Measurements from ENCODE around the gene NTS. TPM values are rescaled to one million over a fixed set of nuclear protein-coding genes. Genes with fewer than 3 reads are reported as not detected.

Gene NTS
- total RNA-seq, 1 experiment from 2014 or later, result not detected

- no peak overlapping the region for H3K27ac ChIP-seq
- no peak overlapping the region for H3K4me3 ChIP-seq
- H3K36me3 ChIP-seq, result no peaks in the 10 kb centered on the region
- H3K4me1 ChIP-seq (replicated peaks), result no peaks in the 10 kb centered on the region
- H3K9me3 ChIP-seq (replicated peaks), result no peaks in the 10 kb centered on the region
- DNase-seq (ENCODE audit: low read depth in 1 of 2, low spot score in 2 of 2), result no peak
- H3K27me3 ChIP-seq (replicated peaks), result no peaks in the 10 kb centered on the region
Measured at GRCh38 chr12:85865890-85866289, 8.2 kb upstream of the NTS start.

- no peaks in the 10 kb centered on the region for H3K4me1 ChIP-seq (replicated peaks)
- no peak overlapping the region for H3K27ac ChIP-seq
- H3K4me3 ChIP-seq, result no peak overlapping the region
- no peaks in the 10 kb centered on the region for H3K36me3 ChIP-seq
- H3K9me3 ChIP-seq (replicated peaks), result no peaks in the 10 kb centered on the region
- H3K27me3 ChIP-seq (replicated peaks), result no peaks in the 10 kb centered on the region
- peak in 1 of 2 experiments; percentile 12 for DNase-seq (ENCODE audit: low read depth in 1 of 2, low spot score in 2 of 2)
Measured at GRCh38 chr12:85866986-85867776, 6.9 kb upstream of the NTS start.

GRCh38 chr12:85872497-85873091, 1.5 kb upstream of the NTS start:
- DNase-seq (ENCODE audit: low read depth in 1 of 2, low spot score in 2 of 2), result no peak
- Histone ChIP-seq H3K9me3 (replicated peaks) (no peaks in the 10 kb centered on the region), H3K36me3 (no peaks in the 10 kb centered on the region), H3K4me3 (no peak overlapping the region), H3K27me3 (replicated peaks) (no peaks in the 10 kb centered on the region), H3K27ac (no peak overlapping the region), H3K4me1 (replicated peaks) (no peaks in the 10 kb centered on the region)

- Histone ChIP-seq H3K4me3 (no peak overlapping the region), H3K36me3 (no peaks in the 10 kb centered on the region), H3K27me3 (replicated peaks) (no peaks in the 10 kb centered on the region), H3K9me3 (replicated peaks) (no peaks in the 10 kb centered on the region), H3K4me1 (replicated peaks) (no peaks in the 10 kb centered on the region), H3K27ac (no peak overlapping the region)
- DNase-seq (ENCODE audit: low read depth in 1 of 2, low spot score in 2 of 2), result no peak
Measured at GRCh38 chr12:85877459-85877858, 3.4 kb downstream of the NTS start.

GRCh38 chr12:85883763-85884162, 9.7 kb downstream of the NTS start:
- H3K9me3 ChIP-seq (replicated peaks), result no peaks in the 10 kb centered on the region
- DNase-seq (ENCODE audit: low read depth in 1 of 2, low spot score in 2 of 2), result no peak
- H3K36me3 ChIP-seq, result no peaks in the 10 kb centered on the region
- H3K4me1 ChIP-seq (replicated peaks), result no peaks in the 10 kb centered on the region
- H3K27me3 ChIP-seq (replicated peaks), result no peaks in the 10 kb centered on the region
- no peak overlapping the region for H3K27ac ChIP-seq
- H3K4me3 ChIP-seq, result no peak overlapping the region

GRCh38 chr12:85894653-85895052, 20.6 kb downstream of the NTS start:
- Histone ChIP-seq H3K27ac (no peak overlapping the region), H3K4me3 (no peak overlapping the region), H3K9me3 (replicated peaks) (no peaks in the 10 kb centered on the region), H3K36me3 (no peaks in the 10 kb centered on the region), H3K27me3 (replicated peaks) (no peaks in the 10 kb centered on the region), H3K4me1 (replicated peaks) (no peaks in the 10 kb centered on the region)
- DNase-seq (ENCODE audit: low read depth in 1 of 2, low spot score in 2 of 2), result no peak

GRCh38 chr12:85920324-85920947, 46.3 kb downstream of the NTS start:
- H3K27me3 ChIP-seq (replicated peaks), result no peaks in the 10 kb centered on the region
- no peaks in the 10 kb centered on the region for H3K4me1 ChIP-seq (replicated peaks)
- H3K36me3 ChIP-seq, result no peaks in the 10 kb centered on the region
- DNase-seq (ENCODE audit: low read depth in 1 of 2, low spot score in 2 of 2), result peak in 1 of 2 experiments; percentile 7
- H3K9me3 ChIP-seq (replicated peaks), result no peaks in the 10 kb centered on the region
- H3K27ac ChIP-seq, result no peak overlapping the region
- no peak overlapping the region for H3K4me3 ChIP-seq

- H3K4me1 ChIP-seq (replicated peaks), result no peaks in the 10 kb centered on the region
- no peaks in the 10 kb centered on the region for H3K9me3 ChIP-seq (replicated peaks)
- H3K4me3 ChIP-seq, result no peak overlapping the region
- H3K27me3 ChIP-seq (replicated peaks), result no peaks in the 10 kb centered on the region
- no peaks in the 10 kb centered on the region for H3K36me3 ChIP-seq
- no peak overlapping the region for H3K27ac ChIP-seq
- no peak for DNase-seq (ENCODE audit: low read depth in 1 of 2, low spot score in 2 of 2)
Measured at GRCh38 chr12:85923767-85924331, 49.8 kb downstream of the NTS start.

- H3K27me3 ChIP-seq (replicated peaks), result no peaks in the 10 kb centered on the region
- no peak for DNase-seq (ENCODE audit: low read depth in 1 of 2, low spot score in 2 of 2)
- H3K36me3 ChIP-seq, result no peaks in the 10 kb centered on the region
- no peak overlapping the region for H3K4me3 ChIP-seq
- H3K9me3 ChIP-seq (replicated peaks), result no peaks in the 10 kb centered on the region
- H3K27ac ChIP-seq, result no peak overlapping the region
- no peaks in the 10 kb centered on the region for H3K4me1 ChIP-seq (replicated peaks)
Measured at GRCh38 chr12:85927166-85927565, 53.1 kb downstream of the NTS start.

Other genes with a start within 250 kb of the NTS start
- gene RASSF9, start 37.9 kb upstream of the NTS start, total RNA-seq (2014; rRNA removed; shearing (Covaris generic)), result not detected in 2 replicates